Smooth muscle cell (in vitro differentiated cells): ENCODE results near the gene HMGCLL1. TPM values are rescaled to one million over a fixed set of nuclear protein-coding genes. Genes with fewer than 3 reads are reported as not detected.

Source experiments
- DNase-seq: peaks from one replicate; lab custom pipeline; 2025; ENCODE audit not compliant: unreplicated experiment; lab: John Stamatoyannopoulos, UW
- H2AFZ ChIP-seq: fragments of 200-600 bp; sonication (generic); 2 replicates; pipeline ENCODE4 v1.6.0; 2016; ENCODE audit warnings: antibody characterized with exemption, low read depth, mild to moderate bottlenecking
- H3F3A ChIP-seq: fragments of 200-600 bp; sonication (generic); 2 replicates; pipeline ENCODE4 v1.6.0; 2017; ENCODE audit warnings: antibody characterized with exemption, low read depth
- H3K27ac ChIP-seq: fragments of 200-600 bp; sonication (generic); 2 replicates; pipeline ENCODE4 v1.5.1; 2016; ENCODE audit warnings: low read depth, mild to moderate bottlenecking
- H3K27me3 ChIP-seq: fragments of 200-600 bp; sonication (generic); 2 replicates; pipeline ENCODE4 v1.6.1; 2016; ENCODE audit warnings: low read depth, mild to moderate bottlenecking
- H3K36me3 ChIP-seq: fragments of 200-600 bp; sonication (generic); 2 replicates; pipeline ENCODE4 v1.5.1; 2016; ENCODE audit warnings: low read depth
- H3K4me1 ChIP-seq: fragments of 200-600 bp; sonication (generic); 2 replicates; pipeline ENCODE4 v1.5.1; 2016; ENCODE audit warnings: low read depth
- H3K4me2 ChIP-seq: fragments of 200-600 bp; sonication (generic); 2 replicates; pipeline ENCODE4 v1.6.0; 2016; ENCODE audit warnings: mild to moderate bottlenecking
- H3K4me3 ChIP-seq: fragments of 200-600 bp; sonication (generic); 2 replicates; pipeline ENCODE4 v1.5.1; 2016; ENCODE audit warnings: mild to moderate bottlenecking
- H3K79me2 ChIP-seq: fragments of 200-600 bp; sonication (generic); 2 replicates; pipeline ENCODE4 v1.6.0; 2016; ENCODE audit warnings: low read depth, mild to moderate bottlenecking
- H3K9ac ChIP-seq: fragments of 200-600 bp; sonication (generic); 2 replicates; pipeline ENCODE4 v1.6.0; 2016; ENCODE audit warnings: low read depth
- H3K9me3 ChIP-seq: fragments of 200-600 bp; sonication (generic); replicated peaks from 2 replicates; pipeline ENCODE4 v1.5.1; 2016; ENCODE audit warnings: low read depth
- H4K20me1 ChIP-seq: fragments of 200-600 bp; sonication (generic); 2 replicates; pipeline ENCODE4 v1.6.0; 2016; ENCODE audit warnings: low read depth
- WGBS: methylation state at CpG from one replicate; pipeline ENCODE4 v1.1.7; 2016; ENCODE audit warnings: low lambda C conversion rate; 5-methylcytosine and 5-hydroxymethylcytosine counted together
- polyA plus RNA-seq: library from polyadenylated mRNA; unstranded; fragments of >200 nt; fragmentation: Nextera tagmentation; extraction: Ambion mirVana; gene quantifications from 2 replicates; pipeline ENCODE4 v1.2.1, GENCODE V29; 2016
- total RNA-seq: library from RNA; depleted of rRNA; stranded (reverse); fragments of >200 nt; gene quantifications from 2 replicates; pipeline ENCODE4 v1.2.3, GENCODE V29; 2014
- TF ChIP-seq, protein P1 (sequence below): fragments of 200-600 bp; sonication (generic); IDR thresholded peaks from 2 replicates; pipeline ENCODE4 v1.5.1; 2017; ENCODE audit warnings: borderline replicate concordance, mild to moderate bottlenecking, antibody characterized with exemption; ENCODE audit not compliant: insufficient read depth, poor library complexity, severe bottlenecking

The HMGCLL1 gene
- total and polyA plus RNA-seq, 2 experiments from 2014 or later, result not detected

DNA sequence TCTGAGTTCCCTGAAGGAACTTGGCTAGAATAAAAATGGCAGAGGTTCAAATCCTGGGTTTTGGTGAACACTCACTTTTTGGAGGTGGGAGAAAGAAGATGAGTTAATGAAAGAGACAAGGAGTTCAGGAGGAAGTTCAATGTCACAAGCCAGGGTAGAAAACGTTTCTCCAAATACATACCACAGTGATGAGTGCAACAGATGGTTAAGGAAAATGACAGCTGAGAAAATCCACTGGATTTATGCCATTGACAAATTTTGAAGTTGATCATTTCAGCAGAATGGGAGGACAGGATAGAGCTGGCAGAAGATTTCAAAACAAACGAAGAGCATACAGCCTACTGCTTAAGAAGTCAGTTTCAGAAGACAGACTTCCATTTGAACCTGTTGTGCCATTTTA, 129.0 kb downstream of the HMGCLL1 start:
- no peaks in the 10 kb centered on the region for H4K20me1 ChIP-seq
- H2AFZ ChIP-seq, result no peak overlapping the region
- no peaks in the 10 kb centered on the region for H3K79me2 ChIP-seq
- no peaks in the 10 kb centered on the region for H3K9me3 ChIP-seq
- H3F3A ChIP-seq, result no peaks in the 10 kb centered on the region
- TF ChIP-seq, protein P1, sequence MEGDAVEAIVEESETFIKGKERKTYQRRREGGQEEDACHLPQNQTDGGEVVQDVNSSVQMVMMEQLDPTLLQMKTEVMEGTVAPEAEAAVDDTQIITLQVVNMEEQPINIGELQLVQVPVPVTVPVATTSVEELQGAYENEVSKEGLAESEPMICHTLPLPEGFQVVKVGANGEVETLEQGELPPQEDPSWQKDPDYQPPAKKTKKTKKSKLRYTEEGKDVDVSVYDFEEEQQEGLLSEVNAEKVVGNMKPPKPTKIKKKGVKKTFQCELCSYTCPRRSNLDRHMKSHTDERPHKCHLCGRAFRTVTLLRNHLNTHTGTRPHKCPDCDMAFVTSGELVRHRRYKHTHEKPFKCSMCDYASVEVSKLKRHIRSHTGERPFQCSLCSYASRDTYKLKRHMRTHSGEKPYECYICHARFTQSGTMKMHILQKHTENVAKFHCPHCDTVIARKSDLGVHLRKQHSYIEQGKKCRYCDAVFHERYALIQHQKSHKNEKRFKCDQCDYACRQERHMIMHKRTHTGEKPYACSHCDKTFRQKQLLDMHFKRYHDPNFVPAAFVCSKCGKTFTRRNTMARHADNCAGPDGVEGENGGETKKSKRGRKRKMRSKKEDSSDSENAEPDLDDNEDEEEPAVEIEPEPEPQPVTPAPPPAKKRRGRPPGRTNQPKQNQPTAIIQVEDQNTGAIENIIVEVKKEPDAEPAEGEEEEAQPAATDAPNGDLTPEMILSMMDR, result no peak
- H3K27ac ChIP-seq, result no peak overlapping the region
- no peaks in the 10 kb centered on the region for H3K4me1 ChIP-seq
- no peak overlapping the region for H3K4me2 ChIP-seq
- H3K4me3 ChIP-seq, result no peak overlapping the region
- no peaks in the 10 kb centered on the region for H3K36me3 ChIP-seq
- WGBS, result 56% methylated on average over 2 of the region's 2 CpGs
- DNase-seq, result no peak
- no peaks in the 10 kb centered on the region for H3K27me3 ChIP-seq
- H3K9ac ChIP-seq, result no peak overlapping the region

DNA sequence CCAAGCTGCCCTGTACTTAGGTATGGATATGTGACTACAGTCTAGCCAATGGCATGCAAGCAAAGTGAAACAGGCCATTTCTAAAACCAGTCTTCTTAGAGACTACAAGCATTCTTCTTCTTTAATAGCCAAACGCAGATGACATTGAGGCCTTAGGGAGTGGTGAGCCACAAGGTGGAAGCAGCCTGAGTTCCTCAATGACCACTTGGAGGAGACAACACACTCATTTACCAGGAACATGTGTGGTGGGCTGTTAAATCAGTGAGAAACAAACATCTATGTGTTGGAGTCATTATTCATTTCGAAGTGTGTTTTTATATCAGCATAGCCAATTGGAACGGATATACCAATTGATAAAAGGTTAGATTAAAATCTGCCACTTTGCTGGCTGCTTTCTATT, 129.8 kb downstream of the HMGCLL1 start:
- Histone ChIP-seq H3K9ac (no peak overlapping the region), H3F3A (no peaks in the 10 kb centered on the region), H3K79me2 (no peaks in the 10 kb centered on the region), H3K36me3 (no peaks in the 10 kb centered on the region), H3K4me2 (no peak overlapping the region), H3K9me3 (no peaks in the 10 kb centered on the region), H4K20me1 (no peaks in the 10 kb centered on the region), H2AFZ (no peak overlapping the region), H3K27ac (no peak overlapping the region), H3K27me3 (no peaks in the 10 kb centered on the region), H3K4me3 (no peak overlapping the region), H3K4me1 (no peaks in the 10 kb centered on the region)
- 64% methylated on average over 3 of the region's 3 CpGs for WGBS
- TF ChIP-seq, protein P1, result no peak
- no peak for DNase-seq

DNA sequence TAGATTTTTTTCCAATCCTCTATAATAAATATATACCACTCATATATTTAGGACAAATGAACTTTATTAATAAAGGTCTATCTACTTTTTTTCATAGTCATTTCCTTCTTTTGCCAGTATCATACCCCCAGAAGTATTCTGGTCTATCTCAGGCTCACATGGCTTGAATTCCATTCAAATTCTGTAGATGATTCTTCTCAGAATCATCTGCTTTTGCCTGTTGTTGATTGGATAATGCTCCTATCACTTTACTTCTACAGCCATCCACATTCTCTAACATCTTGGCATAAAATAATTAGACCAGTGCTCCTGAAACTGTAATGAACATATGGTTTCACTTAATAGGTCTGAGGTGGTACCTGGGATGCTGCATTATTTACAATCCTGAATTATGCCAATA, 130.5 kb downstream of the HMGCLL1 start:
- Histone ChIP-seq H3F3A (no peaks in the 10 kb centered on the region), H3K79me2 (no peaks in the 10 kb centered on the region), H3K36me3 (no peaks in the 10 kb centered on the region), H3K27ac (no peak overlapping the region), H2AFZ (no peak overlapping the region), H3K4me3 (no peak overlapping the region), H3K9ac (no peak overlapping the region), H4K20me1 (no peaks in the 10 kb centered on the region), H3K4me1 (no peaks in the 10 kb centered on the region), H3K9me3 (no peaks in the 10 kb centered on the region), H3K4me2 (no peak overlapping the region), H3K27me3 (no peaks in the 10 kb centered on the region)
- DNase-seq, result no peak
- TF ChIP-seq, protein P1, result no peak

DNA sequence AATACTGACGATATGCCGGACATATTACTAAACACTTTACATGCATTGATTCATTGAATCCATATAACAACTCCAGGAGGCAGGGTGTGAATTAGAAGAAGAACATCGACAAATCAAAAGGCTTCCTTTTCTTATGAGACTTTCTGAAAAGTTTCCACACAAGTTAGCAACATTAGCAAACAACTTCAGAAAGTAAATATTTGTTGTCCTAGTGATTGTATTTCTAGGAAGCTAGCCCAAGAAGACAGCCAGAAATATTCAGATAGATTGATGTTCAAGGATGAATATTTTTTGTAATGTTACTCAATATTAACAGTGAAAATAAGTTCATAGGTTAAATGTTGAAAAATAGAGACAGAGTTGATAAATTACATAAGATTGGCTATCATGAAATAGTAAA, 131.1 kb downstream of the HMGCLL1 start:
- no peaks in the 10 kb centered on the region for H3K4me1 ChIP-seq
- H3K27ac ChIP-seq, result no peak overlapping the region
- H3K4me2 ChIP-seq, result no peak overlapping the region
- no peaks in the 10 kb centered on the region for H4K20me1 ChIP-seq
- no peak overlapping the region for H3K4me3 ChIP-seq
- 75% methylated on average over 3 of the region's 3 CpGs for WGBS
- H3F3A ChIP-seq, result no peaks in the 10 kb centered on the region
- no peaks in the 10 kb centered on the region for H3K36me3 ChIP-seq
- no peak overlapping the region for H2AFZ ChIP-seq
- TF ChIP-seq, protein P1, result no peak
- DNase-seq, result no peak
- H3K27me3 ChIP-seq, result no peaks in the 10 kb centered on the region
- no peak overlapping the region for H3K9ac ChIP-seq
- no peaks in the 10 kb centered on the region for H3K79me2 ChIP-seq
- no peaks in the 10 kb centered on the region for H3K9me3 ChIP-seq
